Sigmoid colon (tissue), 4 donors: Measurements from ENCODE around the gene UCKL1.

Experiments used
- POLR2AphosphoS5 ChIP-seq, 4 donors: sonication (generic); formaldehyde crosslinking; IDR thresholded peaks; one replicate each; pipeline ENCODE4 v1.6.1; 2017; ENCODE audit warnings: antibody characterized with exemption in 4 of 4
- TF ChIP-seq, protein P1 (sequence below), 4 experiments: fragments of 450-650 bp in 3 of 4; fragments of 200-600 bp in 1 of 4; IDR thresholded peaks; one replicate each; pipeline ENCODE4 v1.5.1; 2016 to 2019; ENCODE audit warnings: antibody characterized with exemption in 4 of 4, mild to moderate bottlenecking in 3 of 4, moderate library complexity in 2 of 4

- TF ChIP-seq, protein P1, sequence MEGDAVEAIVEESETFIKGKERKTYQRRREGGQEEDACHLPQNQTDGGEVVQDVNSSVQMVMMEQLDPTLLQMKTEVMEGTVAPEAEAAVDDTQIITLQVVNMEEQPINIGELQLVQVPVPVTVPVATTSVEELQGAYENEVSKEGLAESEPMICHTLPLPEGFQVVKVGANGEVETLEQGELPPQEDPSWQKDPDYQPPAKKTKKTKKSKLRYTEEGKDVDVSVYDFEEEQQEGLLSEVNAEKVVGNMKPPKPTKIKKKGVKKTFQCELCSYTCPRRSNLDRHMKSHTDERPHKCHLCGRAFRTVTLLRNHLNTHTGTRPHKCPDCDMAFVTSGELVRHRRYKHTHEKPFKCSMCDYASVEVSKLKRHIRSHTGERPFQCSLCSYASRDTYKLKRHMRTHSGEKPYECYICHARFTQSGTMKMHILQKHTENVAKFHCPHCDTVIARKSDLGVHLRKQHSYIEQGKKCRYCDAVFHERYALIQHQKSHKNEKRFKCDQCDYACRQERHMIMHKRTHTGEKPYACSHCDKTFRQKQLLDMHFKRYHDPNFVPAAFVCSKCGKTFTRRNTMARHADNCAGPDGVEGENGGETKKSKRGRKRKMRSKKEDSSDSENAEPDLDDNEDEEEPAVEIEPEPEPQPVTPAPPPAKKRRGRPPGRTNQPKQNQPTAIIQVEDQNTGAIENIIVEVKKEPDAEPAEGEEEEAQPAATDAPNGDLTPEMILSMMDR (IDR thresholded peaks at IDR 0.05), result no peak
- TF ChIP-seq POLR2AphosphoS5 (IDR thresholded peaks at IDR 0.05), result no peak
Measured at GRCh38 chr20:63968928-63969760, 12.9 kb upstream of the UCKL1 start.
